HG02571 (cell line): ENCODE measurements around the gene MSRB2.
"Not testable (repeated sequence)": the region's sequence is repeated elsewhere in the genome, so short reads cannot be mapped to it uniquely, and the experiment has no call there.

Source experiments
- ATAC-seq: cut with Tn5 transposase; IDR thresholded peaks from one replicate; pipeline ENCODE4 v1.9.1; 2021; ENCODE audit warnings: mild to moderate bottlenecking, moderate library complexity; ENCODE audit not compliant: unreplicated experiment

The MSRB2 gene

DNA sequence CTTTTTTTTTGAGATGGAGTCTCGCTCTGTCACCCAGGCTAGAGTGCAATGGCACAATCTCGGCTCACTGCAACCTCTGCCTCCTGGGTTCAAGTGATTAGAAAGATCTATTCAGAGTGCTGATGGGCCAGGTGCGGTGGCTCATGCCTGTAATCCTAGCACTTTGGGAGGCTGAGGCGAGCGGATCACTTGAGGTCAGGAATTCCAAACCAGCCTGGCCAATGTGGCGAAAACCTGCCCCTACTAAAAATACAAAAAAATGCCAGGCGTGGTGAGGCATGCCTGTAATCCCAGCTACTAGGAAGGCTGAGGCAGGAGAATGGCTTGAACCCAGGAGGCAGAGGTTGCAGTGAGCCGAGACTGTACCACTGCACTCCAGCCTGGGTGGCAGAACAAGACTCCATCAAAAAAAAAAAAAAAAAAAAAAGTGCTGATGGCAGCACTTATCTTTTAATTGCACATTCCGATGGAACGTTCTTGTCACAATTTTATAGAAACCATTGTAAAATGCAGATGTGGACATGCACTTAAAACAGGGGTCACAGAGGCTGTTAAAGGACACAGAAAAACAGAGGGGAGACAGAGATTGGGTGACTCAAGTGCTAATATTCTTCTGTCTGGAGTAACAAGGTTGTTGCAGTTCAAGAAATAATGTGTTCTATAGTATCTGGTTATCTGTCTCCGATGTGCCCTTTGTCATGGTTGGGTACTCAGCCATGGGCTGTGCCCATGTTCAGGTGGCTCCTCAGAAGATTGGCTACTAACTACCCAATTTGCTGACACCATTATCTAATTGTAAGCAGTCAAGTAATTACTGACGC, 25.1 kb upstream of the MSRB2 start:
- ATAC-seq: not testable (repeated sequence)

DNA sequence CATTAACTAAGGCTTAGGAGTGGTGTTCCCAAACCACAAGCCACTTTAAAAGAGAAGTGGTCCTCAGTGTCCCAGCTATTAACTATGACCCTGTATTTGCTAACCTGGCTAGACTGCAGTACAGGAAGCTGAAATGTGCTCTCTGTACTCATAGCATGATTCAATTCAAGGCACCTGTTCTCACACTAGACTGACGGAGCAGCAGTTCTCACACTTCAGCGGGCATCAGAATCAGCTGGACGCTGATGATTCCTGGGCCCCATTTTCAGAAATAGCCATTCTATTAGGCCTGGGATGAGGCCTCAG, 24.5 kb upstream of the MSRB2 start:
- ATAC-seq: no peak

DNA sequence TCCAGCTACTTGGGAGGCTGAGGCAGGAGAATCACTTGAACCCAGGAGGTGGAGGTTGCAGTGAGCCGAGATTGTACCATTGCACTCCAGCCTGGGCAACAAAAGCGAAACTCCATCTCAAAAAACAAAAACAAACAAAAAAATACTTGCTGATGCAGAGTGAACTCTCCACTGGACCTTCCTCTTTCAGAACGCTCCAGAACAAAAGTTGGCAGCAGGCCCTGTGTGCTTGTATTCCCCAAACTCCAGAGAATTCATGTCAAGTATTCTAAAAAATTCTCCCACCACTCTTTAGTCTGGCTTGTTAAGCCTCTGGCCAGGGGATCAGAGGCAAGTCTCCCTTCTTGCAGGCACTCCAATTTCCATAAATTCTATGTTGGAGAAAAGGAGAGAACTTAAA, 22.8 kb upstream of the MSRB2 start:
- ATAC-seq: not testable (repeated sequence)

DNA sequence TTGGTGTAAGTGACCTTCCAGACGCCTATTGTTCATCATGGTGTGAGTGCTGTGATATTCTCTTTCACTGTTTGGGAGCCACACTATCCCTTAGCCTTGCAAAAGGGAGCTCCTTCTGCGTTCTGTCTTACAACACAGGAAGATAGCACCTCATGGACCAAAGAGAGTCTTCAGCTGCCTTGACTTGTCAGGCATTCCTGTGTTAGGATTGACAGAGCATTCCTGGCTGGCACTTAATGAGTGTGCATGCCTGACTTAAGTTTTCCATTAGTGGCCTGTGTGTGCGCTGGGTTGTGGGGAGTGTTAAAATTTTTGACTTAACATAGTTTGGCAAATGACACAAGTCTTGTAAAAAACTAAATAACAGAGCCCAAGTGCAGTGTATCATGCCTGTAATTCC, 21.9 kb upstream of the MSRB2 start:
- no peak for ATAC-seq

DNA sequence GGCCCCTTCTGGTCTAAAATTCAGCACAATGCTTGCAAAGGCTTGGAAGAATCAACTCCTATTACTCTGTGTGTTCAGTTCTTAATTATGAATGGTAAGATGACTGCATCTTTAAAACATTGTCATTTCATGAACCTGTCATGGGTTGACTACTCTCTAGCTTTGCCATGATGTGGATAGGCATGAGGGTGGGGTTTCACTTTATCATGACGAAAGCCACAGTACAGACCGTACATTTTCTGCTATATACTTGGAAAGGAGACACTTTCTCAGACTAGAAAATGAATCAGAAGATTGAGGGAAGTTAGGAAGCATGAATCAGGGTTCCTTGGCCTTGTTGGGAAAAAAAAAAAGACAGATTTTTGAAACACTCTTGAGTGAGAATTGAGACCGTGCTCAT, 19.7 kb upstream of the MSRB2 start:
- no peak for ATAC-seq

DNA sequence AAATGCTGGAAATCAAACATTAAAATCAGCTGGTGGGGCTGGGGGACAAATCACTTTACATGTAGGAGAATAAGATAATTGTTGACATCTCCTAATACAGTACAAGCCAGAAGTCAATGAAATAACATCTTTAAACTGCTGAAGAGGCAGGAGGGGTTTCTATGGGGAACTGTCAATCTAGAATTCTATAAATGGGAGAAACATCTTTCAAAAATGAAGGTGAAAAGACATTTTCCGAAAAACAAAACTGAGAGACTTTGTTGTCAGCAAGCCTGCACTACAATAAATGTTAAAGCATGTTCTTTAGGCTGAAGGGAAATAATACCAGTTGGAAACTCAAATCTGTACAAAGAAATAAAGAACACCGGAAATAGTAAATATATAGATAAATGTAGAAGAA, 17.3 kb upstream of the MSRB2 start:
- ATAC-seq: no peak

DNA sequence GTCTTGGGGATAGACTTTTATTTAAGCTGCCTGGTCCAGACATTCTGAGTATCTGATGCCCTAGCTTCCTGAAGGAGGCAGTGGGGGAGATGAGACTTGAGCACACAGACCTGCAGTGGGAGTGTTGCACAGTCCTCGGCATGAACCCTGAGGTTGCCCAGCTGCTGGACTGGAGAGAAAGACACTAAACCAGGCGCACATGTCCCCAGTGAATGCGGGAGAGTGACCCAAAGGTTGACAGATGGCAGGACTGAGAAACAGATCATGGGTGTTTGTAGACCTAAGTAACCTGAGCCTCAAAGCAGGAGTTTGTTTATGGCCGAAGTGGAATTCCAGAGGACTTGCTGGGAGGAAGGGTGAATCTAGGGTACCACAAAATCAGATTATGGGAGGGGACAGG, 15.7 kb upstream of the MSRB2 start:
- ATAC-seq: no peak

DNA sequence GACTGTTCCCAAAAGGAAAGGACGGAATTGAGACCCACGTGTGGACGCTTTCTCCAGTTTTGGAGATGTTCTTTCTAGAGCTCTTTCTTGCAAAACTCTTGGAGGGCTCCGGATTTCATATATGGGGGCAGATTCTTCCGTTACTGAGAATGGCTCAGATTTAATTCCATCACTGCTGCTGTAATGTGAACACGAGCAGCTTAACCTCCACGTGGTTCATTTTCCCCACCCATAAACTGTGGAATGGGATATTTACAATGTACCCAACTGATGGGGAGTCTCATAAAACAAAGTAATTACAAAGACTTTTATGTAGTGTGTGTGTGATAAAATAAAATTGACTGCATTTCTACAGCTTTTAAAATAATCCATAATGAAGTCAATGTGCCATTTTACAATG, 15.1 kb upstream of the MSRB2 start:
- no peak for ATAC-seq

DNA sequence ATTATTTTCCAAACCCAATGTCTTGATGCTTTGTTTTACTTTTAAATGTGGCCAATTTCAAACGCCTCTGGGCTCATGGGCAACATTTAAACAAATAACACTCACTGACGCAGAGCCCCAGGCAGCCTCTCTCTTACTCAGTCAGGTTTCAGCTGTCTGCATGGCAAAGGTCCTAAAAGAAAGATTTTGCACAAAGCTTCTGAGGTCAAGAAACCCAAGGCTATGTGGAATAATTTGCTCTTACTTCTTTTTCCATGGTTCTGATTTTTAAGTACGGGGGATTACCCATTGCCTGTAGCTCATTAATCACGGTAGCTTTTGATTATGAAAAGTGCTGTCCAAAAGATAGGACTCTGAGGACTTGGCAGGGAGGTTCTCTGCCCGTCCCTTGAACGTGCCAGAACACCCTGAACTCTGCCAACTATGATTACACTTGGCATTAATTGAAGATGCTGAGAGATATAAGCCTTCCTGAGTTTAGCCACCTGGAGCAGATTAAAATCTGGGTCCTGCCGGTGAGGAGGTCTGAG, 14.1 kb upstream of the MSRB2 start:
- ATAC-seq: no peak

DNA sequence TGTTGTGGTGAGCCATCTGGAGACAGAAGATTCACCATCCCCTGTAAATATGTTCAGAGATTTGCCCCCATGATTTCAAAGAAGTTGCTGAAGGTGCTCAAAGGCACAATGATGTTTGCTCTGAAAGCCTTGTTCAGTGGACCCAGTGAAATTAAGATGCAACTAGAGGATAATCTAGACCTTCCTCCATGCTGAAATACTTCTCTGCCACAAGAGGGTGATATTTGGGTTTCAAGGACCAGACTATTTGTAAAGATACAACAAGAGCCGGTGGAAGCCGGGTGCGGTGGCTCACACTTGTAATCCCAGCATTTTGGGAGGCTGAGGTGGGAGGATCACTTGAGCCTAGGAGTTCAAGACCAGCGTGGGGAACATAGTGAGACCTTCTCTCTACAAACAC, 13.5 kb upstream of the MSRB2 start:
- no peak for ATAC-seq

DNA sequence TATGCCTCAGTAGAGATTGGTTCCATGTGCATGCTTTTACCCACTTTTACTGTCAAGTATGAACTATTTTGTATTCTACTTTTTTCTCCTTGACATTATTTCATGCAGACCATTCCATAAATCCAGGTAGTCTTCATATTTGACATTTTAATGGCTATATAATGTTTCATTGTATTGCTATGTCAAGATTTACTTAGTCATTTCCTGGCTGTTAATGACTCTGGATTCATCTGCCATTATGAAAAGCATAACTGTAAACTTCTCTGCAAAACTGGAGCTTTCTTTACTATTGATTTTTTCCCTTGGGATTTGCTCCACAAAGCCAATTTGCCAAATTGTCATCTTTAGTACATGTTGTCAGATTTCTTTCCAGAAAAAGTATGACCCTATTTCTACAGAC, 6.8 kb upstream of the MSRB2 start:
- no peak for ATAC-seq

DNA sequence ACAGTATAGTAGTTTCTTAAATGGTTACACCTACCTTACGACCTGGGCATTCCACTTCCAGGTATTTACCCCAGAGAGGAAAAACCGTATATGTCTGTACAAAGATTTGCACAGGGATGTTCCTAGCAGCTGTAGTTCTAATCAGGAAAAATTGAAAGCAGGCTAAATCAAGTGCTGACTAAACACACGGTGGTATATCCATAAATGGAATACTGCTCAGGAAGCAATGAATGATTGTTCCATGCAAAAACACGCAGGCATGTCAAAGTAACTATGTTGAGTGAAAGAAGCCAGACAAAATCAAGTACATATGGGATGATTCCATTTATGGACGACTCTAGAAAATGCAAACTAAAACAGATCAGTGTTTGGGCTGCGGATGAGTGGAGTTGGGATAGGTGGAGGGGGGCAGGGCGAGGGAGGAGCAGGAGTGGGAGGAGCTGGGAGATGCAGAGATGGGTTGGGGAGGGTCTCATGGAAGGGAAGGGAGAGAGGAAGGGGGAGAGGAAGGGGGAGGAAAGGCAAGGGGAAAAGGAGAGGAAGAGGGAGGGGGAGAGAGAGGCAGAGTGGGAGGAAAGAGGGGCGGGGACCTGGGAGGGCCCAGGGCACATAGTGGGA, 484 bp upstream of the MSRB2 start:
- no peak for ATAC-seq

DNA sequence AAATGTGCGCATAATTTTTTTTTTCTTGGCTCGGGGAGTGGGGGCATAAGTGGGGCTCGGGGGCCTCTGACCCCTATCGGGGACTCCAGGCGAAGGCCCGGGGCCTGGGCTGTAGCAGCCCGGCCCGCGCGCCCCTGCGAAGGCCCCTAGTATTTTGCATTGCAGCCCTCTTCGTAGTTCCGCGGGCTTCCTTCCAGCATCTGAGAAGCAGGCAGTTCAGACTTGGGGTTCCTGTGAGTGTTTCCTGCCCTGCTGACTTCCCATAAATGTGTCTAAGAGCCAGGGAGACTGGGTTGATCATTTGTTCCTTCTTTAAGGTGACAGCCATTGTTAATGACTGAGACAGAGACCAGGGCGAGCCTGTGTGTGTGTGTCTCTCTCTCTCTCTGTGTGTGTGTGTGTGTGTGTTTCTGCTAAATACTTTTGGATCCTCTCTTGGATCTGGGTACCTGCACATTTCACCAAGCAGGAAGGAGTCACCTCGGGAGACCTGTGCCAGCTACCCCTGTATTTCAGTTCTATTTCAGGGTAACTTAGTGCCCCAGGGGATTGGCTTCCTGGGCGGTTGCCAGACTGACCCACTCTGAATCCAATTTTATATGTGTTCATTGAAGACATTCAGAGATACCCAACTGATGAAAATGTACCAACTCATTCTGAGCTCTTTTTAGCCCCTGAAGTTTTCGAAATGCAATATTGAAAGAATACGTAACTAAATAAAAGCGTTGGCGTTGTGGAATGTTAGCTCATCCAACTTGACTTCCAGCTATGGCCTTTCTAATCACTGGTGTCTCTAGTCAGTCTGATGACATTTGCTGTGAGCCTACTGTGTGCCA, 805 bp downstream of the MSRB2 start:
- ATAC-seq: peak; percentile 57

DNA sequence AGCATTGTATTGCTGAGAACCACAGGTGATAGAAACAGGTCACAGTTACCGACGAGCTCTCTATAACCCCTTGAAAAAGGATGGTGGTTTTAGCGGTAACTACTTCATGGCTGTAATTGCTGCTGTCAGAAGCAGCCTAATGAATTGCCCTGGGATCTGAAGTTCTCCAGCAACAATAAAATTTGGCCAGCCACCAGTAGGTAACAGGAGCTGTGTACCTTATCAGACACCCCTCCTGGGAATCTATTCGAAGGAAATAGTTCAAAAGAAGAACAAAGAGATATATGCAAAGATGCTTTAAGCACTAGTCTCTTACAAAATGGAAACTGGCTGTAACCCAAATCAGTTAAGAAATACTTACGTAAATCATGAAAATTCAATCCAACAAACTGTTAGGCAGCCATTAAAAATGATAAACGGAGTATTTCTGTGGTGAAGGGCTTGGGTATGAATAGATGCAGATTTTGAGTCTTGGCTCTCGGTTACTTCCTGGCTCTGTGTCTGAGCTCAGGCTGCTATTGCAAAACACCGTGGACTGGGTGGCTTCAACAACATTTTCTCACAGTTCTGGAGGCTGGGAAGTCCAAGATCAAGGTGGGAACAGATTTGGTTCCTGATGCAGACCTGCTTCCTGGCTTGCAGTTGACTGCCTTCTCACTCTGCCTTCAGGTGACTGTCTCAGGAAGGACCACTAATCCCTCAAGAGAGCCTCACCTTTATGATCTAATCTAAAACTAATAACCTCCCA, 1.6 kb downstream of the MSRB2 start:
- no peak for ATAC-seq

DNA sequence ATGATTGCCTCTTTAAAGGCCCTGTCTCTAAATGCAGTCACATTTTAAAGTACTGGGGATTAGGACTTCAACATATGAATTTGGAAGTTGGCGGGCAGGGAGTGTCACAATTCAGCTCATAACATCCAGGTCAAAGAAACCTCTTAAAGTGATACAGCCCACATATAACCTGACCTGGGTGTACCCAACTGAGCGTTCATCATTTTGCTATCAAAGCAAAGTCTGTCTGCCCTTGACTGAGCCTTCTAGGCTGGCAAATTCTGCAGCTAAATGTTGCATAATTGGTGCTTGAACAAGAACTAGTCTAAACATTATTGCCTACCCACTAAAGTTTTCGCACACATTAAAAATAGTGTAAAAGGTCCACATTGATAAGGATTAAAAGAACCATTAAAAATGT, 3.7 kb downstream of the MSRB2 start:
- ATAC-seq: no peak

DNA sequence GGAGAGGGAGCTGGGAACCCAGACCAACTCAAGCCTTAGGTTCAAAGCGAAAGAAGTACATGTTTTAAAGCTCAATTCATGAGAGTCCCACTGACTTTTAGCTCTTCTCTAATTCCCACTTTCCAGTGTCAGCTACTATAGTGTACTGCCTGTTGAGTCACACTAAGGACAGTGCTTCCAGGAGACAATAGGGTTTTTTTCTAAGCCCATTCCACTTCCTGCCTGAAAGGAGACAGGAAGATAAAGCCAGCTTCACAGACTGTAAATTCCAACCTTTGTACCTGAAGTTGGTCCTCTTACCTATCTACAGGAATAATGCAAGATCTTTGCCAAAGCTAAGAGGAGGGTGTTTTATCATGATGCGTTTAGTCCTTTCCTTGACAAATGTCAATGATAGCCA, 4.4 kb downstream of the MSRB2 start:
- ATAC-seq: no peak

DNA sequence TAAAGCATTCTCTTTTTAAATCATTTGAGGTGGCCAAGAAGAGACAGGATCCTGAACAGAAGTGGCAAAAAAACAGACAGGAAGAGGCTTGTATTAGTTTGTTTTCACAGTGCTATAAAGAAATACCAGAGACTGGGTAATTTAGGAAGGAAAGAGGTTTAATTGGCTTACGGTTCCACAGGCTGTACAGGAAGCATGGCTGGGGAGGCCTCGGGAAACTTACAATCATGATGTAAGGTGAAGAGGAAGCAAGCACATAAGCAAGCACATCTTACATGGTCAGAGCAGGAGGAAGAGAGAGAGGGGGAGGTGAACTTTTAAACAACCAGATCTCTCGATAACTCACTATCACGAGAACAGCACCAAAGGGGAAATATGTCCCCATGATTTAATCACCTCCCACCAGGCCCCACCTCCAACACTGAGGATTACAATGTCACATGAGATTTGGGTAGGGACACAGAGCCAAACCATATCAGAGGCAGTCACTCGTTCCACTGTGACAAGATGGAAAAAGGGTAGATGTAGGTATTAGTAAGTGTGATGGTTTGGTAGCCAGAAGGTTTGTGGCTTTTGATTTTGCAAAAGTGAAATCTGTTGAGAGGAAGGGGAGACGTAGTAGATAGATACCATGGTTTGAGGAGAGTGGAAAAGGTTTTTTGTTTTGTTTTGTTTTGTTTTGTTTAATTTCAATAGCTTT, 5.1 kb downstream of the MSRB2 start:
- no peak for ATAC-seq

DNA sequence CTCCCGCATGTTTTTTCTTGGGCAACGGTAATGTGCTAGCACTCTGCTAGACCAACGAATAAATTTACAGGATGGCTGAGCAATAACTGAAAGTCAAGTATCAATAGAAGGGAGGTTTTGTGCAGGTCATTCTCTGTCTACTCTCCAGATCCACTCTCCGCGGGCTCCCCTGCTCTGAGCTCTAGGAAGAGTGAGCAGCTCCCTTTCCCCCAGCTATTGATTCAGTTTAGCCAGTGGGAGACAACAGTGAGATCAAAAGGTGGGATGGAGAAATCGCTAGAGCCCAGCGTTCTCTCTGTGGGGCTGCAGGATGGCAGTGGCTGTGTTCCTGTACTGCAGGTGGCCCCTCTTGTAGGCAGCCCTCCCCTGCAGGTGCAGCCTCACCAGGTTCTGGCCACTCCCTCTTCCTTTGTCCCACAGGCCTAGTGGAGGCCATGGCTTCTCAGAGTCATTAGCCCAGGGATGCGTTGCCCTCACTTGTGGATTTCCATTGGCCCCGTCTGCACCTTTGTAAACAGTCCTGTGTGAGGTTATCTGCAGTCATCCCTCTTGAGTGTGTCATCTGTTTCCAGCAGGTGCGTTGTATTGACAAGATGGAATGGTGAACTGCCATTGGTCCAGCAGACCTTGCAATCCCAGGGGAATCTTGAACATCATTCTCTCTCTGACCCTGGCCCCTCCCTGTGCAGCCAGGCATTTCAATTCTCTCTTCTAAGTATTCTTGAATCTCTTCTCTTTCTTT, 11.1 kb downstream of the MSRB2 start:
- no peak for ATAC-seq

DNA sequence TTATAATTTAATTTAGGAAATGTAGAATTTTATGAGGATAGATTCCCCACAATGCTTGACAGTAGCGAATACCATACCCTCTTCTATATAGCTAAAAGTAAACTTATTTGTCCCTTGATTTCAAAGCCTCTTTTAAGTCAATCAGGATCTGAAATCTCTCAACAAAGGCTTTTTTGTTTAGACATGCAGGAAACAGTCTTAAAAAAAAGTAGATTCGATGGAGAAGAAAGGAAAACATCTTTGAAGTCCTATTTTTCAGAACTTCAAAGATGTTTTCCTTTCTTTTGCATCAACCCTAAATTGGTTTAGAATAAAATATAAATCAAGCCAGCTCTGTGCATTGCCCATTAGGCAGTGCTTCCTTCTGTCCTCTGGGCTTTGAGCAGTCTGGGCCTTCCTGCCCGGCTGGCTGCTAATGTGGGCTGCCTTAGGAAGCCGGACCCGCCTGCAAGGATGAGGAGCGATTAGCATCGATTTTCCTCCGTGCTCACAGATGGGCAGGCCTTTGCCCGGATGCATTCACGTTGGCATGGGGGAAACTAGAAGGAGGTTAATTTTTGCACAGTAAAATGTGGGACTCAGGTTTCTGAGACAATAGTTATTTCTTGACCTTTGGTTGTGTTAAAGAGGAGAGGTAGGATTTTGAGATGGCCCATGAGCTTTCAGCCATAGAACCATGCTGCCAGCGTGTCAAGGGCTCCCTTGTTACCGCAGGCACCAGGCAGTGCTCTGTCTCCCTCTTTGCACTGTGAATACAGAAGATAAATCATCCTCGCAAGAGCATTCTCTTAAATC, 15.5 kb downstream of the MSRB2 start:
- ATAC-seq: no peak
